Renal pelvis (tissue), 4 donors: ENCODE measurements around the gene ZNF638. TPM values are rescaled to one million over a fixed set of nuclear protein-coding genes. Genes with fewer than 3 reads are reported as not detected.

ENCODE experiments used
- DNase-seq: peaks from one replicate; pipeline ENCODE4 v3.0.0-alpha.2; 2013
- polyA plus RNA-seq, 3 donors: library from polyadenylated mRNA; unstranded; fragments of 120-200 nt; gene quantifications; one replicate each; pipeline ENCODE4 v1.2.1, GENCODE V29; 2013; ENCODE audit not compliant: insufficient read length in 3 of 3

The ZNF638 gene
- polyA plus RNA-seq, 3 donors, result 186 to 247 (median 195) TPM

DNA sequence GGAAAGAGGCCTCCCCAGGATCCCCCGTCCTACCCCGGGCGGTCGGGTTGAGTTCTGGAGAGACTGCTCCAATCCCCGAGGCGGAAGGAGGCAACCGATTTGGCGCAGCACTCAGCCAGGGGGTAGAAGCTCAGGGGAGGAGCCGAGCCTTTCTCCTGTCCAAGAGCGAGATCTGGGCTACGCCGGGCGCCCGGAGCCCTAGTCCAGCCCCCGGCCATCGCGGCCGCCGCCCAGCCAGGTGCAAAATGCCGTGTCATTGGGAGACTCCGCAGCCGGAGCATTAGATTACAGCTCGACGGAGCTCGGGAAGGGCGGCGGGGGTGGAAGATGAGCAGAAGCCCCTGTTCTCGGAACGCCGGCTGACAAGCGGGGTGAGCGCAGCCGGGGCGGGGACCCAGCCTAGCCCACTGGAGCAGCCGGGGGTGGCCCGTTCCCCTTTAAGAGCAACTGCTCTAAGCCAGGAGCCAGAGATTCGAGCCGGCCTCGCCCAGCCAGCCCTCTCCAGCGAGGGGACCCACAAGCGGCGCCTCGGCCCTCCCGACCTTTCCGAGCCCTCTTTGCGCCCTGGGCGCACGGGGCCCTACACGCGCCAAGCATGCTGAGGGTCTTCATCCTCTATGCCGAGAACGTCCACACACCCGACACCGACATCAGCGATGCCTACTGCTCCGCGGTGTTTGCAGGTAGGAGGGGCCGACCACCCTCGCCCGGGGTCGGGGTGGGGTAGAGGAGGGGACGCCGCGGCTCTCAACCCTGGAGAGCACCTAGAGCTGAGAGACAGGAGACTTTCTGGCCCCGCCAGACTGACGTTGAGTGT lies 122.0 kb downstream of the ZNF638 start, which contains the start of gene DYSF:
DYSF (plus strand) TSS at position 158 of the 817 bp plus-strand sequence.
- DNase-seq, result no peak

DNA sequence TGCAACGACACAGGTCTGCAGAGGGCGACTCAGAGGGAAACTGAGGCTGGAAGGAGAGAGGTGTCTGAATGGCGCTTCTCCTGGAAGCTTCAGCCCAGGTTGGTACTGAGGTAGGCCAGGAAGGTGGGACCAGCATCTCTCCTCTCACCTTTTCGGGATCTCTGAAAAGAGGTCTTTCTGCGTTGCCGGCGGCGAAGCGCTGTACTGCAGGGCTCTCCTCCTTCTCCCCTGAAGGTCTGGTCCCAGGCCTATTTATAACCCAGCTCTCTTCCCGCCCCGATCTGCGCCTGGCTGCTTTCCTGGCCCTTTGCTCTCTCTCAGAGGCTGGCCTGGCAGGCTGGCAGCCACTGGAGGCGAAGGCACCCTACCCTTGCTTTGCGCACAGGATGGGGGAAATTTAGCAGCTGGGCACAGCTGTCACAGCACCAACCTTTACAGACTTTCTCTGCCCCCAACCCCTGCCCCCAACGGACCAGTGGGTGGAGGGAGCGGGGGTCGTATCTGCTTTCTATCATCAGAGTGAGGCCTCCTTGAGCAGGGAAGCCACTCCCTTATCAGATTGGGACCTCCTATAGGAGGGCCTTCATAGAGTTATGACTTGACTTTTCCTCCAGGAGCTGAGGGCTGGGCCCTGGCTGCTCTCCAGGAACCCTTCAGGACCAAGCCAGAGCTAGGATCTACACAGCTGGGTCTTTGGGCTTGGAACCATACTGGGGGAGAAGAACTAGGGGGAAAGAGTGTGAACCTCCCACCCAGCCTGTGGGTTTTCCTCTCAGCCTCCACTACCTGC lies 122.8 kb downstream of the ZNF638 start:
- DNase-seq, result no peak

DNA sequence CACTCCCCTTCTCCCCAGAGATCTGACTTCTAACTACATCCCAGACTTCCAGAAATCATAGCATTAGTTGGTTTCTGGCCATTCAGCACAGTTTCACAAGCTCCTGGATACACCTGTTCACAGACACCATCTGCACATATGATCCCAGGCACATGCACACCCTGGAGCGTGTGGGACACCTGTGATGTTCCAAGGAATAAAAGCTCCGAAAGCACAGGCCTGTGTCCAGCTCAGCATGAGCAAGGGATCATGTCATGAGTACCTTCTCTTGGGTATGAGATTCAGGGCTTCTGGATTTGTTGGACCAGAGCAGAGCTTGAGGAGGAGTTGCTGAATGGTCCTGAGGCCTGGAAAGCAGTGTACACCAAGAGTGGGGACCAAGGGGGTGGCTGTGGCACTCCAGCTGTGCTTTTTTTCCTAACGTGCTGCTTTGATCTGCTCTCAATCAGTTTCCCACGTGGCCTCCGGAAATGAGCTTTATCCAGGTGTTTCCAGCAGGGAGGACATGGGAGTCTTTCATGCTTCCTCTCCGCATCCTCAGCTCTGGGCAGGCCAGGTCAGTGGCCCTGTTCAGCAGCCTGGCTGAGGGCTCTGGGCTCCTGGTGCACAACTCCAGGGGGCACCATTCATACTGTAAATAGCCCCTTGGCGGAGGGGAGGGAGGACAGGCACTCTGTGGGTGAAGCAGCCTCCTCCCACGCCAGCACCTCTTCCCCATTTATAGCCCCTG lies 123.6 kb downstream of the ZNF638 start:
- no peak for DNase-seq

DNA sequence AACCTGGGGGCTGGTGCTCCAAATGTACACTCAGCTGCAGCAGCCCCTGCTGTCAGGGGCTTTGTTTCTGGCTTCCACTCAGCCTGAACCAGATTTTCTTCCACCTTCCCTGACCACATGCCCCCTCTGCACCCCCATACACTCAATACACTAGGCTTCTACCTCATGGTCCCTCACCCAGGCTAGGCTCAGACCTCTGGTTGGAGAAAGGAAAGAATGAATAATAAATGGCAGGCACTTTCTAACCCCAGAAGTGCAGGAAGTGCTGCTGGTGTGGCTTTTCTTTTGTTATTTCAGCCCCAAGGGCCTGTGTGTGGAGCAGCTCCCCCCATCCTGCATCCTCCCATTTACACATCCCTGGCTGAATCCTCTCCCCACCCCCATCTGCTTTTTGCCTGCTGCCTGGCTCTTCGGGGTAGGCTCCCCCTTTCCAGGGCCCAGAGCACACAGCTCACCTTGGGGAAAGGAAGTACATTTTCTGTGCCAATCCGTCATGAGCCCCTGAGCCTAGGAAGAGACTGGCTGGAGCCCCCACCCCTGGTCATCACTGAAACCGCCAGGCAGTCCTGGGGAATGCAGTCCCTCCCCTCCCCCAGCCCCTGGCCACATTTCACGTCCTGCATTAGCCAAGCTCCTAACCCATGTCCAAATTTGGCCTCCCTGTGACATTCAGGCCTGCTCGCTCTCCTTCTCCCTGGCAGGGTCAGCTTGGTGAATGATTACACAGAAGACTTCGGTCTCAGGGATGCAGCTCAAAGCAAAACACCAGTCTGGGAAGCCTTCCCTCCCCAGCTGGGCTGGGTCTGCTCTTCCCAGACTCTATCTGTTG lies 124.4 kb downstream of the ZNF638 start:
- DNase-seq, result no peak

DNA sequence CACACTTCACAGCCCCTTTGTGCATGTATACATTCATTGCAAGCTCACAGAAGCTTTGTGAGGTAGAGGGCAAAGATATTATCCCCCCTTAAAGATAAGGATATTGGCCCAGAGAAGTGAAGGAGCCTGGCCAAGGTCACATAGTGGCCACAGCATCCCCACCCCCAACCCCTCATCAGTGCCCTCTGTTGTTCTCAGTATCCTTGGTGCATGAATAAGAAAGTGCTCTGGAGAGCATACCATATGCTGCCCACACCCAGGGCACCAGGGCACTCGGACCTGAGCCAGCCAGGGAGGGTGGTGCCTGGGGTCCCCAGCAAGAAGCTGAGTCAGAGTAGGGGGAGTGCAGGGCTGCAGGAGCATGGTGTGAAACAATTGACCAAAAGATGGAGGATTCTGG lies 125.0 kb downstream of the ZNF638 start:
- no peak for DNase-seq

DNA sequence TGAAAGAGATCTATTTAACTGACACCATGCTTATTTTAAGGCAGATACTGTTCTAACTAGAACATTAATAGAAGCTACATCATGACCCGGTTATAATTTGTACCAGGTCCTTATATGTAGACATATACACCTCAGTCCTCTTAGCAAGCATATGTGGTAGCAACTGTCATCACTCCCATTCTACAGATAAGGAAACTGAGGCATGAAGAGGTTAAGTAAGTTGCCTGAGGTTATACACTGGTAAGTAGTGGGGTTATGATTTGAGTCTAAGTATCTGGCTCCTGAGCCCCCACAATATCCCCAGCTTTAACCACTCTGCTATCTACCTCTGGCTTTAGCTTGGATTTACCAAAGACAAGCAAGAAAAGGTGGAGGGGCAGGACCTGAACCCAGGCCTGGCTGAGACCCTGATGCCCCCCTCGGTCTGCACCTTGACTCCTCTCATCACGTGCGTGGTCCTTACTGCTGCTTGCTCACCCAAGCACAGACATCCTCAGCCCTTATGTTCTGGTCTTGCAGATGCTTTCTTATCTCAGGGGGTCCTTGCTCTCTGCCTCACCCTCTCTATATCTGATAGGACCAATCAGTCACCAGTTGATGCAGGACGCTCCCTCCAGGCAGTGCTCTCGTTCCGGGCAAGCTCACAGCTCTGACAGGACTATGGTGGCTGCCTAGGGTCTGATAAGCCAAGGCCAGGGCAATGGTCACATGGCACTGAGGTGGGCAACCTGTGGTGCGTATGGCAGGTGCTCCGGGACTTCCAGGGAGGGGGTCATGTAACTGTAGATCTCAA lies 125.7 kb downstream of the ZNF638 start:
- no peak for DNase-seq

DNA sequence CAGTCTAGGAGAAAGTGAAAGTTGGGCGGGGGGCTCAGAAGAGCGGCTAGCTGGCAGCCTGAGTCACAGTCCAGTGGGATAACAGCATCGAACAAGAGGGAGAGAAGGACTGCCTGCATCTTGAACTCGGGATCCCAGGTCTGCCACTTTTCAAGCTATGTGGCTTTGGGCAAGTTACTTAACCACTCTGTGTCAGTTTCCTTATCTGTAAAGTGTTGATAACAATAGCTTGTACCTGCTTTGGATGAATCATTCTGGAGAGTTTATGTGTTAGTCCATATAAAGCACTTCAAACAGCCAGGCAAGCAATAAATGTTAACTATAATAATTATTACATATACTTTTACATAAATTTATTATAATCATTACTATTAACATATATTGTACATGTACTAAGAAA lies 126.3 kb downstream of the ZNF638 start:
- no peak for DNase-seq

DNA sequence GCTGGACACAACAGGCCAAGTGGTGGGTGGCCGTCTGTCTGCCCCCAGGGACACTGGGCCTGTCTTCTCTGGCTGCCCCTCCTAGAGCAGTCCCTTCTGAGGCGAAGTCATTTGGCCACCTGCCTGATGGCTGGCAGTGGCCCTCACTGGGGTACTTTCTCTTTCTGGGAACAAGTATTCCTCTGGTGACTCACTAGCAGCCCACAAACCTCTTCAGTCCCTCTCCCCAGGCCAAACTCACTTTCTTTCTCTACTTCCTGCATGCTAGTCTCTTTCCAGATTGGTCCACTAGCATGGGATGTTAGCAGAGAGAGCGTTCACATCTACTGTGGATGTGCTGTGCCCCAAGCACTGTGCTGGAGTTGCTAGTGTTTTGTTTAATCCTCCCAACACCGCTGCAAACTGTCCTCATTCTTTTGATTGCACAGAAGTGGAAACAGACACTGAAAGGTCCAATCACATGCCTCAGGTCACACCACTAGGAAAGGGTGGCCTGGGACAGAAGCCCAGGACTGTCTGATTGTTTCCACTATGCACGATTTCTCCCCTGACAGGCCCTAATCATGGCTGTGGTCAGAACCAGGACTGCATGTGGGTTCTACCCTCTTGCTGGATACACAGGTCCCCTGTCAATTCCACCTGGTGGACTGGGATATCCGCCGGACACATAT lies 127.0 kb downstream of the ZNF638 start:
- no peak for DNase-seq

DNA sequence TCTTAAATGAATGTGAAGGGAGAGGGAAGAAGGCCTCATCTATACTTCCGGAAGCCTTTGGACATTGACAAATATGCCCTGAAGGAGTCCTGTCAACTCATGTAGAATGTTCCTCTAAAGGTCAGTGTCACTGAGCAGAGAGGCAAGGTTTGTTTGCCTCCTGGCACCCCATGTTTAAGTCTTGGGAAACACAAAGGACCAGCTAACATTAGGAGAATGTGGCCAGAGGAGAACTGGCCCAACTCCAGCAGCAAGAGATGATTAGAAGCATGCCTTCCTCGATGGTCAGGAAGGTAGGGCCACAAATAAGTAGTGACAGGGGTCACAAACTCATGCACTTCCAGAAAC lies 127.5 kb downstream of the ZNF638 start:
- DNase-seq, result no peak

DNA sequence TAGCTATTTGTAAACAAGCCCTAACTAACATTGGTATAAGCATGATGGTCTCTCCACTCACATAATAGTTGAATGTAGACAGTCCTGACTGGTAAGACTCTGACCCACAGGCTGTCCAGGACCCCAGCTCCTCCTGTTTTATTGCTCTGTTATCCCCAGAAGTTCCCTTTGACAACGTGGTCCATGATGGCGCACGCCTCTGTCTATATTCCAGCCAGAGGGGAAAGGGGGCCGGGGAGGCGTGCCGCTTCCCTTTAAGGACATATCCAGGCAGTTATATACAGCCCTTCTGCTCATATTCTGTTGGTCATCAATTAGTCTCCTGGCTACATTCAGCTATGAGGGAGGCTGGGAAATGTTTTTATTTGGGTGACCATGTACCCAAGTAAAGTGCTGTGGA lies 128.5 kb downstream of the ZNF638 start:
- no peak for DNase-seq

DNA sequence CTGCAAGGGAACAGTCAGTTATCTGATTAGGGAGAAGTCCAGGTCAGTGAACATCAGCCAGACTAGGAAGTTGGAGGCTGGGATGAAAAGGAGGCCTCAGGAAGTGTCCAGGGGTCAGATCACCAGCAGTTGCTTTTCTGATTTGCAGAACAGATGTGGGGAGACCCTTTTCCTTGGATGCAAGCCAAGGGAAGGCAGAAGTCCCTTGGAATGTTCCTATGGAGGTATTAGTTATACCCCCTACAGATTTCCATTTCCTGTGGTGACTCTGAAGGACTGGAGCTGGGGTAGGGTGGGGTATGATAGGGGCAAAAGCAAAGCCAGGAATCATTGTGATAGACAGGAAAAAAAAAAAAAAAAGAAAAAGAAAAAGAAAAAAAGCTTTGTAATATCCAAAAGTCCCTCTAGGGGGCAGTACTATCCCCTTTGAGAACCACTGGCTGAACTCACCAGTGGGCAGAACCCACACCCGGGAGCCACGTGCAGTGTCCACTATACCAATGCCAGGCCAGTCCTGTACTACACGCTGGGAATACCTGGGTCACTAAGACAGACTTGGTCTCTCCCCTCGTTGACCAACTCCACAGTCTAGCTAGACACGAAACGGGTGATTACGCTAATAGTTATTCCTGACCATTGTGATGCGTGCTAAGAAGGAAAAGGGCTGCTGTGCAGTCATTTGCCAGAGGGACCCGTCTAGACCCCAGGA lies 129.2 kb downstream of the ZNF638 start:
- no peak for DNase-seq

DNA sequence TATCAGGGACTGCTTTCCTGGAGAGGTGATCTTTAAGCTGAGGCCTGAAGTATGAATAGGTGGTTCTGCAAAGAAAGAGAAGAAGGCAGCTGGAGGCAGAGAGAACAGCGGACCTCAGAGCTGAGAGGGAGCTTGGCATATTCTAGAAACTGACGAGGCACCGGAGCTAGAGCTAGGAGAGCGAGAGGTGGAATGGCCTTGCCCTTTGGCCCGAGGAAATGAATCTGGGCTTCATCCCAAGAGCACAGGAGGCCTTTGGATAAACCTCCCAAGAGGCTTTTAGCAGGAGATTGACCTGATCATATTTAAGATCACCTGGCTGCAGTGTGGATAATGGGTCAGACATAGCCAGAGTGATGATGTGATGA lies 129.7 kb downstream of the ZNF638 start:
- no peak for DNase-seq

DNA sequence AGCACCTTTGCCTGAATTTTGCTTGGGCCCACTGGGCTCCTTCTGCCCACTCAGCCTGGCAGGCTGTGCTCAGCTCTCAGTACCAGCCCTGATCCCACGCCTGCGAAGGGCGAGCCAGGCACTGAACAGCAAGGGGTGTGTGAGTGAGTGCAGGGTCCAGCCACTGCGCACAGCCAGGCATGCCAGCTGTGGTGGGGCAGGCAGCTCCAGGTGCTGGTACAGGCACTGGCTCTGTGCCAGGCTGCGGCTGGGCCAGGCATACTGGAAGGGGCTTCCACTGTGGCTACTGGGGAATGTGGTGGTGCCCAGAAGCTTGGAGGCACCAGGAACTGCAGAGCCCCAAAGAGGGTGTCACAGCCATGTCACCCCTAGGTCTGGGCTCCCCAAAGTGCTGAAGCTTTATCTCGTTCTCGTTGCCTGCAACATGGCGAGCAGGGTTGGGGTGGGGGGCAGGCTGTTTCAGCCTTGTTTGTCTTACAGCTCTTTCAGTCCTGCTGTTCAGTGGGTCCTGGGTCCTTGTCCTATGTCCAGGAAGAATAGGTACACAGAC lies 130.5 kb downstream of the ZNF638 start:
- DNase-seq, result no peak

DNA sequence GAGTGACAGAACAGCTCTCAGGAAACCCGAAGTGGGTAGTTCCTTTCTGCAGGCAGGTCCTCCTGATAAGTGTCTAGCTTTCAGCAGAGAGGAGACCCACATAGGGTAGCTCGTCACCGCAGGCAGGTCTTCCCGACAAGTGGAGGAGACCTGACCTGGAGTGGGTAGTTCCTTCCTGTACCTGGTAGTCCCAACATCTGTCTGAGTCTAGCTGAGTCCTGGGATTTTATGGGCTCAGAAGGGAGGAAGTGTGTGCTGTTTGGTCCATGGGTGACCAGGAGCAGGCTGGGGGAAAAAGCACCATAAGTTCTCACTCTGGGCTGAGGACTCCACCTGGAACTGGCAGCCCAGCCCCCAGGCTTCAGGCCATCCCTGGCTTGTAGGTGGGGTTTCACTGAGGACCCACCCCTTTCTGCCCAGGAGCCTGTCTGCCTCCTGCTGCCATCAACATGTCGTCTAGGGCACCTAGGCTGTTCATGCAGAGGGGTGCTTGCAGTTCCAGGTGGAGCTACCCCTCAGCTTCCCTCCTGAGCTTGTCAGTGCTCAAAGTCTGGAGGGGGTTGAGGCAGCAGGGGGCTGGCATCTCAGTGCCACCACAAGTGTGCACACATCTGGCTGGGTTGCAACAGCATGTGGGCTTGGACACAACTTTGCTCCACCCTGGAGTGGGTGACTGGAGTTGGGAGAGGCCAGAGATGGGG lies 131.2 kb downstream of the ZNF638 start:
- DNase-seq, result no peak

DNA sequence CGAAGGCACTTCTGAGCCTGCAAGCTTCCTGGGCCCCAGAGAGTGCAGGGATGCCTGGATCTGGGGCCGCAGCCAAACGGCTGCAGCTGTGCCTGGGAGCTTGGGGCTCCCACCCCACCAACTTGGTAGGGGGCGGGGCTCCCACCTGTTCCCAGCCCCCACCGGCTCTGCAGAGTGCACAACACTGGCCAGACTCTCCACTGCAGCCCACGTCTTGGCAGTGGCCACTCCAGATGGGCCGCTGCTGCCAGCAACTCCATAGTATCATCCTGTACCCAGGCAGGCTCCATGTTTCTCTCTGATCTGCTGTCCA lies 131.7 kb downstream of the ZNF638 start:
- no peak for DNase-seq

DNA sequence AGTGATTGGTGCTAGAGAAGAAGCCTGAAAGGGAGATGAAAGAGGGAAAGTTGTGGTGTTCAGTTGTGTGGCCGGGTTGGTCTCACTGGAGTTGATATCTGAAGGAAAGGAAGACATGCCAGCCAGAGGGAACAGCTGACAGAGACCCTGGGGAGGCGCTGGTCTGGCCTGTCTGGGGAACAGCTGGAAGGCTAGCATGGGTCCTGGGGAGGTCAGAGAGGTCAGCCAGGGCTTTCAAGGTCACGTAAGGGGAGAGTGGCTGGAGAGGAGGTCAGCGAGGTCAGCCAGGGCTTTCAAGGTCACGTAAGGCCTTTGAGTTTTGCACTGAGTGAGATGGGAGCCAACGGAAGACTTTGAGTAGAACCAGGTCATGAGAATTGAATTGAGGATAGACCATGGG lies 132.8 kb downstream of the ZNF638 start:
- no peak for DNase-seq

DNA sequence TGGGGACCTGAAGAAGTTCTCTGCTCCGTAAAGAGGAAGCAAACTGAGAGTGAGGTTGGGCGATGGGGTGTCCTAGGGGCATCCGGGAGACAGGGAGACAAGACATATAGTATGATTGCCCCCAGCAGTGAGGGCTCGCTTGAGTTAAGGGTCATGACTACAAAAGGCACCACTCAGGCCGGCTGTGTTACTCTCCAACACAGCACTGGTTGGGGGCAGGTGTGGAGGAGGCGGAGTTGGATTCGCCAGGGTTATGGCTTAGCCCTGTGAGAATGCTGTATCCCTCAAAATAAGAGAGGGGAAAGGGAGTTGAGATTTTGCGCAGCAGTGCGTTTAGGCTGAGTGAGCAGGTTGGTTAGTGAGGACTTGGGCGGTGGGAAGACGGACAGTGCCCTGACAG lies 133.8 kb downstream of the ZNF638 start:
- DNase-seq, result no peak

DNA sequence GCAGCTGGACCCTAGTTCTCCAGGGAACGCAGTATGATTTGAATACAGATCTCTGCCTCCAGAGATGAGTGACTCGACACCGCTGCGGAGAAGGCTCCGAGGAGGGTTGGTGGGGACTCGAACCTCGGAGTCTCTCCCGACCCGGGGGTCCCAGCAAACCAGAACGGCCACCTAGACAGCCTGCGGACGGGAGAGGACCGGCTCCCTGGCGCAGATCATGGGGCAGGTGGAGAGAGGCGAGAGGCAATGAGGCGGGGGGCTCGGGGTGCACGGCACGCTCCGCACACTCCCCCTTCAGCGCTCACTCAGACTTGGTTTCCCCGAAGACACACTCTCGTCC lies 134.3 kb downstream of the ZNF638 start:
- no peak for DNase-seq
